Measurements from ENCODE around the gene GOLGA1.
"Not testable (repeated sequence)": the region's sequence is repeated elsewhere in the genome, so short reads cannot be mapped to it uniquely, and the experiment has no call there.

GOLGA1 gene

DNA sequence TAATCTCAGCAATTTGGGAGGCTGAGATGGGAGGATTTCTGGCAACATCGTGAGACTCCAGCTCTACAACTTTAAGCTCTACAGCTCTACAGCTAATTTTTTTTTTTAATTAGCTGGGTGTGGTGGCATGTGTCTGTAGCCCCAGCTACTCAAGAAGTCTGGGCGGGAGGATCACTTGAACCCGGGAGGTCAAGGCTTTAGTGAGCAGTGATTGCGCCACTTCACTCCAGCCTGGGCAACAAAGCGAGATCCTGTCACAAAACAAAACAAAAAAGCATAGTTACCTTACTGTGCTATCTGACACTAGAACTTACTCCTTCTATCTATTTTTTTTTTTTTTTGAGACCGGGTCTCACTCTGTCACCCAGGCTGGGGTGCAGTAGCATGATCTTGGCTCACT lies 93.9 kb downstream of the GOLGA1 start:
- Mint-ChIP-seq H3K27ac (no peak overlapping the region), H3K9me3 (no peaks in the 10 kb centered on the region), H3K4me3 (no peak overlapping the region), H3K27me3 (peaks cover 16% of the 10 kb centered on the region), H3K4me1 (ENCODE audit: low read depth) (no peaks in the 10 kb centered on the region), H3K36me3 (ENCODE audit: low read depth) (no peaks in the 10 kb centered on the region)

DNA sequence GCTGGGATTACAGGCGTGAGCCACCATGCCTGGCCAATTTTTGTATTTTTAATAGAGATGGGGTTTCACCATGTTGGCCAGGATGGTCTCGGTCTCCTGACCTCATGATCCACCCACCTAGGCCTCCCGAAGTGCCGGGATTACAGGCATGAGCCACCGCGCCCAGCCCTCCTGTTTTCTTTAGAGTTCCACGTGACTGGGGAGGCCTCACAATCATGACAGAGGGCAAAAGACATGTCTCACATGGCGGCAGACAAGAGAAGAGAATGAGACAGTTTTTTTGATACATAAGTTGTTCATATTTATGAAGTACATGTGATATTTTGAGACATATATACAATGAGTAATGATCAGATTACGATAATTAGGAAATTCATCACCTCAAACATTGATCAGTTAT lies 94.4 kb downstream of the GOLGA1 start:
- H3K27me3 Mint-ChIP-seq: peaks cover 16% of the 10 kb centered on the region
- H3K4me3 Mint-ChIP-seq; H3K4me1 Mint-ChIP-seq (ENCODE audit: low read depth); H3K27ac Mint-ChIP-seq; H3K36me3 Mint-ChIP-seq (ENCODE audit: low read depth); H3K9me3 Mint-ChIP-seq: not testable (repeated sequence)

DNA sequence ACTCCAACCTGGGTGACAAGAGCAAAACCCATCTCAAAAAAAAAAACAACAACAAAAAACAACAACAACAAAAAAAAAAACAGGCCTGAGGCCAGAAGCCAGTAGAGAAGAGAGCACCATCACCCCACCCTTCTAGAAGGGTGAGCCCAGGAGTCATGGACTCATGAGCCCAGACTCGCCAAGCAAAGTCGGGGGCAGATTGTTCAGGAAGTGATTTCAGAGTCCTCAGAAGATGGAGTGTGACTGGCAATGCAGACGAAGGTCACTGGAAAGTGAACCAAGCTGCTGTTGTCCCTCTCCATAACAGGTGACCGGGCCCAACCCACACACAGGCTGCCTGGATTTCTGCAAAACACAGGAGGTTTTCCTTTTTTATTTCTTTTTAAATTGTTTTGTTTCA lies 96.6 kb downstream of the GOLGA1 start:
- Mint-ChIP-seq H3K9me3 (no peaks in the 10 kb centered on the region), H3K27ac (no peak overlapping the region), H3K4me3 (no peak overlapping the region), H3K4me1 (ENCODE audit: low read depth) (no peaks in the 10 kb centered on the region), H3K27me3 (peaks cover 8% of the 10 kb centered on the region), H3K36me3 (ENCODE audit: low read depth) (no peaks in the 10 kb centered on the region)

DNA sequence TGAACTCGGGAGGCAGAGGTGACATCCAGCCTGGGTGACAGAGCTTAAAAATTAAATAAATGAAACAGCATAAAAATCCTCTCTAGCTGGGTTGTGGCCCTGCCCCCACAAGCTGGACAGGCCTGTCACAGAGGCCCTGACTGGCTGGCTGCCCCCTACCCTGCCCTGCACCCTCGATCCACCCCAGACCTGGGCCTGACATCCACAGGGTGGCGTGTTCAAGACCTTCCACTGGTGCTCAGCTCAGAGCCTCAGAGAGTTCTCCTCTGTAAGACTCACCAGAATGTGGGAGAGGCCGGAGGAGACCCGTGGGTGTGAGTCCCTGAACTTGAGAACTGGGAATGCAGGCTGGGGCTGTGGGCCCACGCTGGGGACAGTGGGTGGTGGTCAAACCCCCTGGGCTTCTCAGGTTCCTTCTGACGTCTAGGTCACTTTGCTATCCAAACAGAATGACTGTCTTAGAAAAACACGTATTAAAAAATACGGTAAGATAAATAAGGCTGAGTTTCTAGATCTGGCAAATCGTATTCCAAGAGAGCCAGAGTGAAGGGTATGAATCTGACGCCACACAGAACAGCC lies 97.3 kb downstream of the GOLGA1 start:
- Mint-ChIP-seq H3K4me1 (ENCODE audit: low read depth) (no peaks in the 10 kb centered on the region), H3K36me3 (ENCODE audit: low read depth) (no peaks in the 10 kb centered on the region), H3K27ac (no peak overlapping the region), H3K27me3 (peaks cover 8% of the 10 kb centered on the region), H3K9me3 (no peaks in the 10 kb centered on the region), H3K4me3 (no peak overlapping the region)

DNA sequence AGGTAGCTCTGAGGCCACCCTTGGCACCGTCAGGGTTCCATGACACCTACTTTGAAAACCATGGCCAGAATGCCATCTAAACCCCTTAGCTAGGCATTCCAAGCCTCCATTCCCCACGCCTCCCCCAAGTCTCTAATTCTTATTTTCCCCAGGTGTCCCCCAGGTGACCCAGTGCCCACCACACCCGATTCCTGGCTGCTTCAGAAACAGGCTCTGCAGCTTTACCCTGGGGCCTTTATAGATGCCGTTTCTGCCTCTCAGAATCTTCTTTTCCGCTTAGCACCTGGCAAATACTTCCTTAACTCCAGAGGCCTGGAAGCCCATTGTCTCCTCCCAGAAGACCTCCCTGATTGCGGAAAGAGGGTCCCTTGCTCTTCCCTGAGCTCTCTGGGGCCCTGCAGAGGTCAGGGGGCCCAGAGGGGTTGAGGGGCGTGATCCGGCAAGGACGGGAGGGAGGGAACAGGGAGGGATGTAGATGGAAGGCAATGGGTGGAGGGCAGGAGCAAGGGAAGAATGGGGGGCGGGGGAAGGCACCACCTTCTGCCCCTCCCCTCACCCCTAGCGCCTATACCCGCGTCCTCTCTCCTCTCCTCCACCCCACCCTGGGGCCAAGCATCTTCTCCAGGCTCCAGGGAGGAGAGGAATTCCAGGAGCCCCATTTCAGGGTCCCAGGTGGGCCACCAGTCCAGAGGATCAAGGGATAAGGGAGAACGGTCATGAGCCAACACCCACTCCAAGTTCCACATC lies 99.6 kb downstream of the GOLGA1 start:
- Mint-ChIP-seq H3K27ac (no peak overlapping the region), H3K9me3 (no peaks in the 10 kb centered on the region), H3K27me3 (peaks cover 26% of the 10 kb centered on the region), H3K4me1 (ENCODE audit: low read depth) (no peaks in the 10 kb centered on the region), H3K4me3 (no peak overlapping the region), H3K36me3 (ENCODE audit: low read depth) (no peaks in the 10 kb centered on the region)

DNA sequence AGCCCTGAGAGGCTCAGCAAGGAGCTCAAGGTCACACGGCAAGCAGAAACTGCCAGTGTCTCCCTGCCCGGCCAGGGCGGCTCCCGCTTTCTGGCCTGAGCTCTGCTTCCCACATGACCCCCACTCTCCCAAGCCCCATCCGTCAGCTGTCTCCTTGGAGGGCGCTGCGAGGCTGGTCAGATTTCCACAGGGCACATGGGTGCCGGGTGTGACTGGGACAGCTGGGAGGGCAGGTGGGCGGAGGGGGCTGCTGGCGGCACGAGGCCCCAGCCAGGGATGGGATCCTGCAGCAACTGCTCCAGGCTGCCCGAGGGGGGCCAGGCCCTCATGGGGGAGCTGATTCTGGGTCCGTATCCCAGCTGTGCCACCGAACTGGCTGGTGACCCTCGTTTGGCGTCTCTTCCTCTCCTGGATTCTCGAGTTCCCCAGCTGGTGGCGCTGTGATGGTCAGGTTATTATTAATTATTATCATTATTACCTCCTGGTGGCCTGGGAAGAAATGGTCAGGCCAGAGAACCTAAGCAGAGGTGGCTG lies 100.5 kb downstream of the GOLGA1 start:
- Mint-ChIP-seq H3K27me3 (peaks cover 21% of the 10 kb centered on the region), H3K9me3 (no peaks in the 10 kb centered on the region), H3K36me3 (ENCODE audit: low read depth) (no peaks in the 10 kb centered on the region), H3K4me1 (ENCODE audit: low read depth) (no peaks in the 10 kb centered on the region), H3K27ac (no peak overlapping the region), H3K4me3 (no peak overlapping the region)

DNA sequence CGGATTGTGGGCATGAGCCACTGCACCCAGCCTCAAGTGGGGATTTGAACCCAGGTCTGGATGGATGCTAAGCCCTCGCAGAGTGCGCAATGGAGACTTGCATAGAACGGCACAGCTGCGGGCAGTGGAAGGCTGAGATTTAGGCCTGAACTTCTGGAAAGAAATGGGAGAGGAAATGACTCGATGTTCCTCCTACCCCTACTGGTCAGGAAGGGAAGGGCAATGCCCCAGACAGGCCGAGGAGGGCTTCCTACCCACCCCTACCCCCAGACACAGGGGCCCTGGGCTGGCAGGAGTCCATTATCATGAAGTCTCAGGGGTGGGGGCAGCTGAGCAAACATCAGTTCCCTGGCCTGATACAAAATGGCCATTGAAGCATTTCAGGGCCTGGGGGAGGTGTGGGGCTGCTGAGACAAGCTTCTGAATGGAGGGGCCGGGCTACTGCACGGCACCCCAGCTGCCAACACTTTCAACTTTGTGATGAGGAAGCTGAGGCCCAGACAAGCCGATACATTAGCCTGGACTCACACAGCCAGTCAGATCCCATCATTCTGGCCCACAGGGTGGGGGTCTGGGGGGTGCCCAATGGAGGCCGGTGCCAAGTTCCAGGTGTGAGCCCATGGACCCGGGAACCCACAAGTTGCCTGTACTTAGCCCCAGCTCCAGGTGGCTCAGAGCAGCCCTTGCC lies 101.1 kb downstream of the GOLGA1 start:
- Mint-ChIP-seq H3K9me3 (no peaks in the 10 kb centered on the region), H3K4me1 (ENCODE audit: low read depth) (no peaks in the 10 kb centered on the region), H3K27ac (no peak overlapping the region), H3K36me3 (ENCODE audit: low read depth) (no peaks in the 10 kb centered on the region), H3K4me3 (no peak overlapping the region), H3K27me3 (peaks cover 21% of the 10 kb centered on the region)

DNA sequence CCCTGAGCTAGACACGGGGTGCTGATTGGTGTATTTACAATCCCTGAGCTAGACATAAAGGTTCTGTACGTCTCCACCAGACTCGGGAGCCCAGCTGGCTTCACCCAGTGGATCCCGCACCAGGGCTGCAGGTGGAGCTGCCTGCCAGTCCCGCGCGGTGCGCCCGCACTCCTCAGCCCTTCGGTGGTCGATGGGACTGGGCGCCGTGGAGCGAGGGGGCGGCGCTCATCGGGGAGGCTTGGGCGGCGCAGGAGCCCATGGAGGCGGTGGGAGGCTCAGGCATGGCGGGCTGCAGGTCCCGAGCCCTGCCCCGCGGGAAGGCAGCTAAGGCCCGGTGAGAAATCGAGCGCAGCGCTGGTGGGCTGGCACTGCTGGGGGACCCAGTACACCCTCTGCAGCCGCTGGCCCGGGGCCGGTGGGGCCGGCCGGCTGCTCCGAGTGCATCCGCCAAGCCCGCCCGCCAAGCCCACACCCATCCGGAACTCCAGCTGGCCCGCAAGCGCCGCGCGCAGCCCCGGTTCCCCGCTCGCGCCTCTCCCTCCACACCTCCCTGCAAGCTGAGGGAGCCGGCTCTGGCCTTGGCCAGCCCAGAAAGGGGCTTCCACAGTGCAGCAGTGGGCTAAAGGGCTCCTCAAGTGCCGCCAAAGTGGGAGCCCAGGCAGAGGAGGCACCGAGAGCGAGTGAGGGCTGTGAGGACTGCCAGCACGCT lies 102.2 kb downstream of the GOLGA1 start:
- H3K4me3 Mint-ChIP-seq; H3K27ac Mint-ChIP-seq; H3K9me3 Mint-ChIP-seq; H3K36me3 Mint-ChIP-seq (ENCODE audit: low read depth); H3K4me1 Mint-ChIP-seq (ENCODE audit: low read depth): not testable (repeated sequence)
- peaks cover 21% of the 10 kb centered on the region for H3K27me3 Mint-ChIP-seq

DNA sequence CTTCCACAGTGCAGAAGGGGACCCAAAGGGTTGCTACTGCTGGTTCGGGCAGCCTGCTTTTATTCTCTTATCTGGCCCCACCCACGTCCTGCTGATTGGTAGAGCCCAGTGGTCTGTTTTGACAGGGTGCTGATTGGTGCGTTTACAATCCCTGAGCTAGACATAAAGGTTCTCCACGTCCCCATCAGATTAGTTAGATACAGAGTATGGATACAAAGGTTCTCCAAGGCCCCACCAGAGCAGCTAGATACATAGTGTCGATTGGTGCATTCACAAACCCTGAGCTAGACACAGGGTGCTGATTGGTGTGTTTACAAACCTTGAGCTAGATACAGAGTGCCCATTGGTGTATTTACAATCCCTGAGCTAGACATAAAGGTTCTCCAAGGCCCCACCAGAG lies 102.8 kb downstream of the GOLGA1 start:
- not testable (repeated sequence) for H3K9me3 Mint-ChIP-seq; H3K4me1 Mint-ChIP-seq (ENCODE audit: low read depth); H3K27ac Mint-ChIP-seq; H3K4me3 Mint-ChIP-seq; H3K36me3 Mint-ChIP-seq (ENCODE audit: low read depth)
- peaks cover 21% of the 10 kb centered on the region for H3K27me3 Mint-ChIP-seq

DNA sequence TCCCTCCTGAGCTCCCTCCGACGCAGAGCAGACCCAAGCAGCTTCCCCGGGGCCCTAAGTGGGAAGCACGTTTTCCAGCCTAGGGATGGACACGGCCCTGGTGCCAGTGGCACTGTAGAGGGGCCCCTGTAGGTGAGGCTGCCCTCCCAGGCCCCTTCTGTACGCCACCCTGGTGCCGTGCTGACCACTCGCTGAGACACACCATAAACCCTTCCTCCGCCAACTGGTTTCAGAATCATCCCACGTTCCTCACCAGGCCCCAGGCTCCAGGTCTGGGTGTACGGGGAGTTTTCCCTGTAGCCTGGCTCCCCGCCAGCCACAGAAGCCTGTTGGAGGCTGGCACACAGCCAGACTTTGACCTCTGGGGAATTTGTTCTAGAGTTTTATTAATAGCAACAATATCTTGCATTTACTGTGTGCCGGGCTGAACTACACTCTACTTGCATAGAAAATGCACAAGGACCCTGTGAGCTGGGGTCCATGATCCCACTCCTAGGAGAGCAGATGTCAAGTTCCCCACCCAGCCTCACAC lies 105.8 kb downstream of the GOLGA1 start:
- Mint-ChIP-seq H3K27ac (no peak overlapping the region), H3K9me3 (no peaks in the 10 kb centered on the region), H3K4me3 (no peak overlapping the region), H3K4me1 (ENCODE audit: low read depth) (no peaks in the 10 kb centered on the region), H3K36me3 (ENCODE audit: low read depth) (no peaks in the 10 kb centered on the region), H3K27me3 (peaks cover 21% of the 10 kb centered on the region)

DNA sequence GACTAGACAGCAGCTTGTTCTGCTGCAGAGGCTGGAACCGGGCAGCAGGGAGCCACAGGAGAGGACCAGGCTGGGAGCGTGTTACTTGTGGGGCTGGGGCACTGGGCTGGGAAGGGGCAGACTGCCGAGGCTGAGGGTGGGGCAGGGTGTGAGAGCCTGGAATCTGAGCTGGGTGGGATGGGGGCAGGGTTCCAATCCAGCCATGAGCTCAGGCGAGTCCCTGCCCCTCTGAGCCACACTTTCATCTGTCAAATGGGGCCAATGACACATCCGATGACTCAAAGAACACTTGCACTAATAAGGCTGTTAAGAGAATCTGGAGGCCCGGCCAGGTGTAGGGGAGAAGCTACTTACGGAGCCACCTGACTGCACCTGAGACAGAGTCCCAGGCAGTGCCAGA lies 106.3 kb downstream of the GOLGA1 start:
- Mint-ChIP-seq H3K27ac (no peak overlapping the region), H3K4me1 (ENCODE audit: low read depth) (no peaks in the 10 kb centered on the region), H3K27me3 (peaks cover 20% of the 10 kb centered on the region), H3K9me3 (no peaks in the 10 kb centered on the region), H3K36me3 (ENCODE audit: low read depth) (no peaks in the 10 kb centered on the region), H3K4me3 (no peak overlapping the region)

DNA sequence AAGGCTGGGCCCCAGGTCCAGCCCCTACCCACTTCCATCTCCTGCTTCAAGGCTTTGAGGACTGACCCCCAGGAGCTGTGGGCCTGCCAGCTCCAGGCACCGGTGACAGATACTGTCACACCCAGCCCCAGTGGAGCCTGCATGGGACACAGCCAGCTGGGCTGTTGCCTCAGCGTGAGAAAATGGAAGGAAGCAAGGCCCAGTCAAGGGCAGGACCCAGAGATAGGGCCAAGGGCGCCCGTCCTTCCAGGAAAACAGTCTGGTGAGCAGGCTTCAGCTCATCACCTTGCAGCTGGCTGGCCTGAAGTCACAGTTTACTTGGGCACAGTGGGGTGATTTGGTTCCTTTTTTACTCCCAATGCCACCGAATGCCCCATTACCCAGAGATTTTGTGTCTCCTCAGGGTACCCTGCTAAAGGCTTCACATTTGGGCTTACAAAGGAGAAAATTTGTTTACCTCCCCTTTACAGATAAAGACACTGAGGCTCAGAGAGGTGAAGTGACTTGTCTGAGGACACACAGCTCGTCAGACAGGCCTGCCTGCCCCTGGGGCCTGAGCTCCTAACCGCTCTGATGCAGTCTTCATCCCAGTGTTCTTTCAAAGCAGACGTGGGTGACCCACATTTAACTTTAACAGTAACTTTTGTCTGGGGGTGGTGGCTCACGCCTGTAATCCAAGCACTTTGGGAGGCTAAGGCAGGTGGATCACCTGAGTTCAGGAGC lies 109.1 kb downstream of the GOLGA1 start:
- H3K4me1 Mint-ChIP-seq (ENCODE audit: low read depth): no peaks in the 10 kb centered on the region
- no peak overlapping the region for H3K4me3 Mint-ChIP-seq

DNA sequence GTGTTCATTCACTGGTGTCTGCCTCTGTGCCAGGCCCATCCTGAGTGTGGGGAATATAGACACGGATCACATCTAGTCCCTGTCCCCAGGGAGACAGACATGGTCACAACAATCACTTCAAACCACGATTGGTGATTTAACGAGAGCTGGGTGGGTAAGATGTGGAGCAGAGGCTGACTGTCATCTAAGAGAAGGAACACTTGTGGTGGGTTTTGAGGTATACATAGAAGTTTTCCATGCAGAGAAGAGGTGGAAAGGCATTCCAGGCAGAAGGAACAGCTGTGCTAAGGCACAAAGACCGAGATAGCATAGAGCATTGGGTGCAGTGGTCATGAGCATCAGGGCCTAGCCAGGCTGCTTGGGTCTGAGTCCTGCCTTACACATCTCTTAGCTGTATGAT lies 110.3 kb downstream of the GOLGA1 start:
- Mint-ChIP-seq H3K4me3 (no peak overlapping the region), H3K9me3 (no peaks in the 10 kb centered on the region), H3K27ac (no peak overlapping the region), H3K27me3 (no peaks in the 10 kb centered on the region), H3K4me1 (ENCODE audit: low read depth) (no peaks in the 10 kb centered on the region), H3K36me3 (ENCODE audit: low read depth) (no peaks in the 10 kb centered on the region)

More for the DNA sequence above, 109.1 kb downstream of the GOLGA1 start:
- no peaks in the 10 kb centered on the region for H3K36me3 Mint-ChIP-seq (ENCODE audit: low read depth)
- peaks cover 4% of the 10 kb centered on the region for H3K27me3 Mint-ChIP-seq
- H3K27ac Mint-ChIP-seq: no peak overlapping the region
- no peaks in the 10 kb centered on the region for H3K9me3 Mint-ChIP-seq

DNA sequence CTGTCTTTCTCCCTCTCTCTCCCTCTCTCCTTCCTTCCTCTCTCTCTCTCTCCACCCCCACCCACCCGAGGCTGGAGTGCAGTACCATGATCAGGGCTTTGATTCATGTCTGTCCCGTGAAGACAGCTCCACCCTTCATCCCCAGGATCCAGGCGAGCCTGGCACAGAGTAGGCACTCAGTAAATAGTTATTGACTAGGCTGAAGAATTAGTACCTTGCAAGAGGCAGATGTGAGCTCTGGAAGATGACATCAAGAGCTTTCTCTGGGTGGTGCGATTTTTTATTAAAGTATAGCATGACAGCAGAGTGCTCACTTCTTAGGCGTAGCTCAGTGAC lies 111.6 kb downstream of the GOLGA1 start:
- Mint-ChIP-seq H3K9me3 (no peaks in the 10 kb centered on the region), H3K4me1 (ENCODE audit: low read depth) (no peaks in the 10 kb centered on the region), H3K27ac (no peak overlapping the region), H3K27me3 (no peaks in the 10 kb centered on the region), H3K36me3 (ENCODE audit: low read depth) (no peaks in the 10 kb centered on the region), H3K4me3 (no peak overlapping the region)
